ENCODE results near the gene SERPINA1. TPM values are rescaled to one million over a fixed set of nuclear protein-coding genes. Genes with fewer than 3 reads are reported as not detected.
A peak's percentile ranks its signal among the peaks of the same experiment; 100 is the strongest.
"Not testable (repeated sequence)": the region's sequence is repeated elsewhere in the genome, so short reads cannot be mapped to it uniquely, and the experiment has no call there.

The SERPINA1 gene
- total and polyA plus RNA-seq, 4 donors, result 10,220 to 47,972 (median 25,583) TPM

GRCh38 chr14:94354638-94355185 lies 33.7 kb downstream of the SERPINA1 start:
- Histone ChIP-seq H3K27me3 (ENCODE audit: control insufficient read depth in 4 of 4, insufficient read depth in 4 of 4, low read length in 3 of 4) (no peaks in the 10 kb centered on the region), H3K9ac (ENCODE audit: low read depth in 1 of 2, low read length in 2 of 2) (peak overlapping the region in 1 of 2 donors; percentile 7), H3K4me1 (ENCODE audit: control insufficient read depth in 4 of 4, insufficient read depth in 4 of 4, low read length in 3 of 4) (peaks cover 9 to 20% (median 12%) of the 10 kb centered on the region in 4 donors), H3K9me3 (ENCODE audit: control insufficient read depth in 4 of 4, low read length in 3 of 4) (no peaks in the 10 kb centered on the region), H3K4me3 (ENCODE audit: low read depth in 1 of 3, low read length in 3 of 3) (no peak overlapping the region), H3K27ac (ENCODE audit: low read depth in 1 of 2, low read length in 2 of 2) (peak overlapping the region; percentile 16 to 82), H3K36me3 (ENCODE audit: control insufficient read depth in 4 of 4, insufficient read depth in 3 of 4, low read depth in 1 of 4, low read length in 3 of 4) (no peaks in the 10 kb centered on the region)
- TF ChIP-seq REST (IDR thresholded peaks at IDR 0.05) (no peak), RXRA (IDR thresholded peaks at IDR 0.05) (no peak), CTCF (IDR thresholded peaks at IDR 0.05; ENCODE audit: low read depth, low read length, missing input control) (no peak), EGR1 (IDR thresholded peaks at IDR 0.05; ENCODE audit: low read depth in 2 of 2) (no peak), YY1 (IDR thresholded peaks at IDR 0.05) (no peak), GABPA (IDR thresholded peaks at IDR 0.05 in 1 of 2, conservative IDR thresholded peaks at IDR 0.05 in 1 of 2) (no peak), HNF4G (IDR thresholded peaks at IDR 0.05) (no peak), TAF1 (conservative IDR thresholded peaks at IDR 0.05) (no peak), FOXA2 (IDR thresholded peaks at IDR 0.05) (no peak), ATF3 (IDR thresholded peaks at IDR 0.05) (no peak), ZBTB33 (IDR thresholded peaks at IDR 0.05) (no peak), NR2F2 (IDR thresholded peaks at IDR 0.05) (no peak), SP1 (IDR thresholded peaks at IDR 0.05) (no peak)
- WGBS, result 87% methylated on average over 3 of the region's 3 CpGs
- no peak for DNase-seq (ENCODE audit: low spot score)

GRCh38 chr14:94354190-94354589 lies 34.2 kb downstream of the SERPINA1 start:
- H3K9ac ChIP-seq (ENCODE audit: low read depth in 1 of 2, low read length in 2 of 2); H3K9me3 ChIP-seq (ENCODE audit: control insufficient read depth in 4 of 4, low read length in 3 of 4); H3K36me3 ChIP-seq (ENCODE audit: control insufficient read depth in 4 of 4, insufficient read depth in 3 of 4, low read depth in 1 of 4, low read length in 3 of 4); H3K27ac ChIP-seq (ENCODE audit: low read depth in 1 of 2, low read length in 2 of 2); H3K4me3 ChIP-seq (ENCODE audit: low read depth in 1 of 3, low read length in 3 of 3); H3K27me3 ChIP-seq (ENCODE audit: control insufficient read depth in 4 of 4, insufficient read depth in 4 of 4, low read length in 3 of 4); DNase-seq (ENCODE audit: low spot score): not testable (repeated sequence)
- WGBS, result 79% methylated on average over 8 of the region's 8 CpGs
- H3K4me1 ChIP-seq (ENCODE audit: control insufficient read depth in 4 of 4, insufficient read depth in 4 of 4, low read length in 3 of 4), result peaks cover 9 to 20% (median 12%) of the 10 kb centered on the region in 4 donors
